ENCODE measurements around the gene HNRNPUL2. TPM values are rescaled to one million over a fixed set of nuclear protein-coding genes. Genes with fewer than 3 reads are reported as not detected.

The HNRNPUL2 gene
- total and polyA plus RNA-seq, 10 of the 15 experiments (the other 5 are each of a cell fraction or from before 2014, with no cell fraction given): 1.6 to 72.2 (median 14.9) TPM

DNA sequence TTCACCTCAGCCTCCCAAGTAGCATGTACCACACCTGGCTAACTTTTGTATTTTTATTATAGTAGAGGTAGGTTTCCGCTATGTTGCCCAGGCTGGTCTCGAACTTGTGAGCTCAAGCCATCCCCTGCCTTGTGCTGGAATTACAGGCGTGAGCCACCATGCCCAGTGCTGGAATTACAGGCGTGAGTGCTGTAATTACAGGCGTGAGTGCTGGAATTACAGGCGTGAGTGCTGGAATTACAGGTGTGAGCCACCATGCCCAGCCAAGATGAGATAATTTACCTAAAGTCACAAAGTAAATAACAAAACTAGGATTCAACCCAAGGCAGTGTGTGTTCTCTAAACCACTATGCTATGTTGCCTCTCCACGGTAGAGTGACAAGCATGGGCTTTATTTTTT lies 44.7 kb downstream of the HNRNPUL2 start:
- no peak overlapping the region for H3K4me3 ChIP-seq
- H3K27ac ChIP-seq (ENCODE audit: control insufficient read depth, insufficient read depth): no peak overlapping the region
- ChIA-PET POLR2A (no interaction called here), SMC1A (ENCODE audit: uncharacterized antibody, unreplicated experiment) (interaction anchor here (0.8 to 1.3 kb wide), 2 partner anchors 11 to 87 kb away, joined by 3 to 4 read pairs; no protein-coding TSS in a partner anchor), CTCF (no interaction called here), RAD21 (ENCODE audit: unreplicated experiment) (no interaction called here)
- peaks cover 6% of the 10 kb centered on the region for H3K4me1 ChIP-seq (ENCODE audit: control insufficient read depth, insufficient read depth, low read length)
- BruUV-seq (replicated peaks): no TSS peak
- TF ChIP-seq SPI1 (IDR thresholded peaks at IDR 0.05; ENCODE audit: borderline replicate concordance, insufficient read depth, low read depth, low read length): no peak
- in situ Hi-C loops (cut with MboI) (no loop called here), intact Hi-C loops (cut with micrococcal nuclease; ENCODE audit: unreplicated experiment) (loop anchor here (10.0 kb wide), 1 partner anchor 218 kb away; no protein-coding TSS in a partner anchor)
- H3K9me3 ChIP-seq (replicated peaks; ENCODE audit: control insufficient read depth, insufficient read depth, low read length): no peaks in the 10 kb centered on the region
- 62% methylated on average over 7 of the region's 7 CpGs for WGBS (ENCODE audit: insufficient coverage, insufficient replicate concordance, low lambda C conversion rate, missing lambda C conversion rate)
- H2AFZ ChIP-seq (ENCODE audit: control insufficient read depth, low read depth, low read length): no peak overlapping the region
- no peaks in the 10 kb centered on the region for H4K20me1 ChIP-seq (ENCODE audit: control insufficient read depth, insufficient read depth)
- H3K27me3 ChIP-seq (replicated peaks in 1 of 2; ENCODE audit: control insufficient read depth in 2 of 2, insufficient read depth in 2 of 2, low read length in 1 of 2): no peaks in the 10 kb centered on the region
- no peak overlapping the region for H3K9ac ChIP-seq (ENCODE audit: control insufficient read depth, insufficient read depth, low read length)
- DNase-seq (ENCODE audit: low read depth, low spot score): no peak
- no peak for ATAC-seq
- no peak overlapping the region for H3K4me2 ChIP-seq (ENCODE audit: control insufficient read depth, insufficient read depth)
- H3K36me3 ChIP-seq (ENCODE audit: control insufficient read depth in 2 of 2, insufficient read depth in 2 of 2, low read length in 1 of 2): 0 out of 4 replicates have a peak, but pooled peaks cover 0 to under 1% of the 10 kb centered on the region in 2 experiments
- FAIRE-seq: no peak
- H3K79me2 ChIP-seq (ENCODE audit: control insufficient read depth, insufficient read depth, low read length): peaks cover 18% of the 10 kb centered on the region

DNA sequence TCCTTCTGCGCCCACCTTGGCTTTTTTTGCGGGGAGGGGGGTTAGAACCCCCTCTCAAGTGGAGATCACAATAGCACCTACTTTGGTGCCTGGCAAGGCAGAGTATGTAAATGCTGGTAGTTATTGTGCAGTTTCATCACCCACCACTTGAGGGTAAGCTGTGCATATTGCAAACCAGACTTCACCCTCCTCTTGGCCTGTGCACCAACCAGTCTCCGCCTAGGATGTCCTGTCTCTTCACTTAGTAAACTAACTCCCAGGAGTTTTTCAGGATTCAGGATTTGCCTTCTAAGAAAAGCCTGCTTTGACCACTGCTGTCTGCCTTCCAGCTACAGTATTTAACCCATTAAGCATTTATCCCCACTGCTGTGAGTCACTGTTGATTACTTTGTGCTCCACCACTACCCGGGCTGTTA lies 46.4 kb downstream of the HNRNPUL2 start:
- FAIRE-seq (no peak), ATAC-seq (peak; percentile 91), DNase-seq (ENCODE audit: low read depth, low spot score) (no peak)
- H3K79me2 ChIP-seq (ENCODE audit: control insufficient read depth, insufficient read depth, low read length): peaks cover 20% of the 10 kb centered on the region
- H3K27ac ChIP-seq (ENCODE audit: control insufficient read depth, insufficient read depth): no peak overlapping the region
- no peaks in the 10 kb centered on the region for H3K27me3 ChIP-seq (replicated peaks in 1 of 2; ENCODE audit: control insufficient read depth in 2 of 2, insufficient read depth in 2 of 2, low read length in 1 of 2)
- in situ Hi-C loops (cut with MboI): no loop called here
- H3K4me2 ChIP-seq (ENCODE audit: control insufficient read depth, insufficient read depth): no peak overlapping the region
- H3K9me3 ChIP-seq (replicated peaks; ENCODE audit: control insufficient read depth, insufficient read depth, low read length): no peaks in the 10 kb centered on the region
- peaks cover 11% of the 10 kb centered on the region for H3K4me1 ChIP-seq (ENCODE audit: control insufficient read depth, insufficient read depth, low read length)
- peak; percentile 86; the same call in 2 of the 3 replicates for TF ChIP-seq POU2F2 (IDR thresholded peaks at IDR 0.05; ENCODE audit: borderline replicate concordance, low read depth, low read length)
- TF ChIP-seq, protein P1, sequence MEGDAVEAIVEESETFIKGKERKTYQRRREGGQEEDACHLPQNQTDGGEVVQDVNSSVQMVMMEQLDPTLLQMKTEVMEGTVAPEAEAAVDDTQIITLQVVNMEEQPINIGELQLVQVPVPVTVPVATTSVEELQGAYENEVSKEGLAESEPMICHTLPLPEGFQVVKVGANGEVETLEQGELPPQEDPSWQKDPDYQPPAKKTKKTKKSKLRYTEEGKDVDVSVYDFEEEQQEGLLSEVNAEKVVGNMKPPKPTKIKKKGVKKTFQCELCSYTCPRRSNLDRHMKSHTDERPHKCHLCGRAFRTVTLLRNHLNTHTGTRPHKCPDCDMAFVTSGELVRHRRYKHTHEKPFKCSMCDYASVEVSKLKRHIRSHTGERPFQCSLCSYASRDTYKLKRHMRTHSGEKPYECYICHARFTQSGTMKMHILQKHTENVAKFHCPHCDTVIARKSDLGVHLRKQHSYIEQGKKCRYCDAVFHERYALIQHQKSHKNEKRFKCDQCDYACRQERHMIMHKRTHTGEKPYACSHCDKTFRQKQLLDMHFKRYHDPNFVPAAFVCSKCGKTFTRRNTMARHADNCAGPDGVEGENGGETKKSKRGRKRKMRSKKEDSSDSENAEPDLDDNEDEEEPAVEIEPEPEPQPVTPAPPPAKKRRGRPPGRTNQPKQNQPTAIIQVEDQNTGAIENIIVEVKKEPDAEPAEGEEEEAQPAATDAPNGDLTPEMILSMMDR (IDR thresholded peaks at IDR 0.05 in 2 of 3, conservative IDR thresholded peaks at IDR 0.05 in 1 of 3; ENCODE audit: control insufficient read depth in 2 of 3, extremely low read depth in 1 of 3, insufficient read depth in 1 of 3, low read depth in 3 of 3, low read length in 3 of 3): peak; percentile 63 to 69 (median 65)
- TF ChIP-seq SMC3 (IDR thresholded peaks at IDR 0.05; ENCODE audit: borderline replicate concordance, low read length): peak; percentile 32; the same call in 1 of the 2 replicates
- TF ChIP-seq, protein P2, sequence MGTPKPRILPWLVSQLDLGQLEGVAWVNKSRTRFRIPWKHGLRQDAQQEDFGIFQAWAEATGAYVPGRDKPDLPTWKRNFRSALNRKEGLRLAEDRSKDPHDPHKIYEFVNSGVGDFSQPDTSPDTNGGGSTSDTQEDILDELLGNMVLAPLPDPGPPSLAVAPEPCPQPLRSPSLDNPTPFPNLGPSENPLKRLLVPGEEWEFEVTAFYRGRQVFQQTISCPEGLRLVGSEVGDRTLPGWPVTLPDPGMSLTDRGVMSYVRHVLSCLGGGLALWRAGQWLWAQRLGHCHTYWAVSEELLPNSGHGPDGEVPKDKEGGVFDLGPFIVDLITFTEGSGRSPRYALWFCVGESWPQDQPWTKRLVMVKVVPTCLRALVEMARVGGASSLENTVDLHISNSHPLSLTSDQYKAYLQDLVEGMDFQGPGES (IDR thresholded peaks at IDR 0.05): no peak
- peak; percentile 64 for TF ChIP-seq RAD21 (IDR thresholded peaks at IDR 0.05; ENCODE audit: insufficient read depth, low read depth, low read length)
- no TSS peak for BruUV-seq (replicated peaks)
- SMC1A ChIA-PET (ENCODE audit: uncharacterized antibody, unreplicated experiment): interaction anchor here (0.6 to 2.1 kb wide), 18 partner anchors 9 to 201 kb away, joined by 3 to 7 read pairs (median 4); partner anchors contain the start of genes C11orf98, CSKMT, HNRNPUL2 and LBHD1
- H2AFZ ChIP-seq (ENCODE audit: control insufficient read depth, low read depth, low read length): peak overlapping the region; percentile 74
- no peak overlapping the region for H3K9ac ChIP-seq (ENCODE audit: control insufficient read depth, insufficient read depth, low read length)
- peaks cover 0 to 7% of the 10 kb centered on the region in 2 experiments; a peak in 1 of 4 replicates for H3K36me3 ChIP-seq (ENCODE audit: control insufficient read depth in 2 of 2, insufficient read depth in 2 of 2, low read length in 1 of 2)
- POLR2A ChIA-PET: interaction anchor here (0.5 to 9.7 kb wide), 17 partner anchors 9 to 245 kb away, joined by 3 to 83 read pairs (median 4); partner anchors contain the start of genes BSCL2, C11orf98, CSKMT and GNG3
- WGBS (ENCODE audit: insufficient coverage, insufficient replicate concordance, low lambda C conversion rate, missing lambda C conversion rate): 36% methylated on average over 4 of the region's 4 CpGs
- intact Hi-C loops (cut with micrococcal nuclease; ENCODE audit: unreplicated experiment): loop anchor here (2.0 to 10.0 kb wide), 2 partner anchors 160 to 216 kb away; no protein-coding TSS in a partner anchor
- CTCF ChIA-PET: interaction anchor here (0.6 to 2.9 kb wide), 28 partner anchors 9 to 256 kb away, joined by 3 to 24 read pairs (median 4); partner anchors contain the start of genes C11orf98, CSKMT, LRRN4CL and POLR2G
- no peak overlapping the region for H3K4me3 ChIP-seq
- RAD21 ChIA-PET (ENCODE audit: unreplicated experiment): interaction anchor here (0.9 to 1.9 kb wide), 8 partner anchors 9 to 256 kb away, joined by 3 to 8 read pairs (median 3); partner anchors contain the start of genes C11orf98, CSKMT, LBHD1 and TMEM179B
- no peaks in the 10 kb centered on the region; the same call in 1 of the 2 replicates for H4K20me1 ChIP-seq (ENCODE audit: control insufficient read depth, insufficient read depth)

Data from GM12878 (cell line).